ENCODE data around the gene PDE3A. TPM values are rescaled to one million over a fixed set of nuclear protein-coding genes. Genes with fewer than 3 reads are reported as not detected.

PDE3A gene
- total and polyA plus RNA-seq, 2 experiments from 2014 or later: 11.1 to 61.6 TPM

- 98% methylated on average over 10 of the region's 10 CpGs for WGBS (ENCODE audit: low lambda C conversion rate, missing lambda C conversion rate)
- H4K20me1 ChIP-seq (ENCODE audit: insufficient read depth, poor library complexity, severe bottlenecking): no peaks in the 10 kb centered on the region
- no peaks in the 10 kb centered on the region for H3K27me3 ChIP-seq
- no peaks in the 10 kb centered on the region for H3K9me2 ChIP-seq (replicated peaks; ENCODE audit: insufficient read depth)
- no peaks in the 10 kb centered on the region for H3K36me3 ChIP-seq (replicated peaks; ENCODE audit: insufficient read depth, low read depth)
- no peaks in the 10 kb centered on the region for H3K4me1 ChIP-seq (ENCODE audit: insufficient read depth)
- peaks cover 11% of the 10 kb centered on the region for H3K79me2 ChIP-seq
- H3K4me3 ChIP-seq: no peak overlapping the region
- H3K27ac ChIP-seq: no peak overlapping the region
- H3K9me3 ChIP-seq (ENCODE audit: low read depth): no peaks in the 10 kb centered on the region
- no peak overlapping the region for H2AFZ ChIP-seq
- no peak for DNase-seq (ENCODE audit: low spot score)
- no peak for TF ChIP-seq EZH2phosphoT487 (IDR thresholded peaks at IDR 0.05; ENCODE audit: low read depth, severe bottlenecking, unreplicated experiment)
- TF ChIP-seq, protein P1, sequence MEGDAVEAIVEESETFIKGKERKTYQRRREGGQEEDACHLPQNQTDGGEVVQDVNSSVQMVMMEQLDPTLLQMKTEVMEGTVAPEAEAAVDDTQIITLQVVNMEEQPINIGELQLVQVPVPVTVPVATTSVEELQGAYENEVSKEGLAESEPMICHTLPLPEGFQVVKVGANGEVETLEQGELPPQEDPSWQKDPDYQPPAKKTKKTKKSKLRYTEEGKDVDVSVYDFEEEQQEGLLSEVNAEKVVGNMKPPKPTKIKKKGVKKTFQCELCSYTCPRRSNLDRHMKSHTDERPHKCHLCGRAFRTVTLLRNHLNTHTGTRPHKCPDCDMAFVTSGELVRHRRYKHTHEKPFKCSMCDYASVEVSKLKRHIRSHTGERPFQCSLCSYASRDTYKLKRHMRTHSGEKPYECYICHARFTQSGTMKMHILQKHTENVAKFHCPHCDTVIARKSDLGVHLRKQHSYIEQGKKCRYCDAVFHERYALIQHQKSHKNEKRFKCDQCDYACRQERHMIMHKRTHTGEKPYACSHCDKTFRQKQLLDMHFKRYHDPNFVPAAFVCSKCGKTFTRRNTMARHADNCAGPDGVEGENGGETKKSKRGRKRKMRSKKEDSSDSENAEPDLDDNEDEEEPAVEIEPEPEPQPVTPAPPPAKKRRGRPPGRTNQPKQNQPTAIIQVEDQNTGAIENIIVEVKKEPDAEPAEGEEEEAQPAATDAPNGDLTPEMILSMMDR (IDR thresholded peaks at IDR 0.05; ENCODE audit: poor library complexity): no peak
- TF ChIP-seq EZH2 (IDR thresholded peaks at IDR 0.05; ENCODE audit: borderline replicate concordance): no peak
- no peak overlapping the region for H3K4me2 ChIP-seq
Observed at GRCh38 chr12:20555015-20555414, 186.7 kb downstream of the PDE3A start.

- H3K27me3 ChIP-seq: no peaks in the 10 kb centered on the region
- no peaks in the 10 kb centered on the region for H3K9me2 ChIP-seq (replicated peaks; ENCODE audit: insufficient read depth)
- TF ChIP-seq, protein P1 (IDR thresholded peaks at IDR 0.05; ENCODE audit: poor library complexity): no peak
- TF ChIP-seq EZH2phosphoT487 (IDR thresholded peaks at IDR 0.05; ENCODE audit: low read depth, severe bottlenecking, unreplicated experiment): no peak
- no peak for TF ChIP-seq EZH2 (IDR thresholded peaks at IDR 0.05; ENCODE audit: borderline replicate concordance)
- H3K4me2 ChIP-seq: no peak overlapping the region
- no peak overlapping the region for H3K4me3 ChIP-seq
- H2AFZ ChIP-seq: no peak overlapping the region
- no peak for DNase-seq (ENCODE audit: low spot score)
- no peaks in the 10 kb centered on the region for H3K4me1 ChIP-seq (ENCODE audit: insufficient read depth)
- H4K20me1 ChIP-seq (ENCODE audit: insufficient read depth, poor library complexity, severe bottlenecking): no peaks in the 10 kb centered on the region
- no peaks in the 10 kb centered on the region for H3K36me3 ChIP-seq (replicated peaks; ENCODE audit: insufficient read depth, low read depth)
- peaks cover 6% of the 10 kb centered on the region for H3K79me2 ChIP-seq
- no peaks in the 10 kb centered on the region for H3K9me3 ChIP-seq (ENCODE audit: low read depth)
- H3K27ac ChIP-seq: no peak overlapping the region
- WGBS (ENCODE audit: low lambda C conversion rate, missing lambda C conversion rate): 88% methylated on average over 3 of the region's 3 CpGs
Observed at GRCh38 chr12:20555771-20556170, 187.4 kb downstream of the PDE3A start.

- Histone ChIP-seq H3K79me2 (peaks cover 6% of the 10 kb centered on the region), H4K20me1 (ENCODE audit: insufficient read depth, poor library complexity, severe bottlenecking) (no peaks in the 10 kb centered on the region), H3K9me3 (ENCODE audit: low read depth) (no peaks in the 10 kb centered on the region), H3K36me3 (replicated peaks; ENCODE audit: insufficient read depth, low read depth) (no peaks in the 10 kb centered on the region), H3K4me2 (no peak overlapping the region), H2AFZ (no peak overlapping the region), H3K27ac (no peak overlapping the region), H3K9me2 (replicated peaks; ENCODE audit: insufficient read depth) (no peaks in the 10 kb centered on the region), H3K27me3 (no peaks in the 10 kb centered on the region), H3K4me1 (ENCODE audit: insufficient read depth) (no peaks in the 10 kb centered on the region), H3K4me3 (no peak overlapping the region)
- TF ChIP-seq, protein P1 (IDR thresholded peaks at IDR 0.05; ENCODE audit: poor library complexity): no peak
- TF ChIP-seq EZH2 (IDR thresholded peaks at IDR 0.05; ENCODE audit: borderline replicate concordance) (no peak), EZH2phosphoT487 (IDR thresholded peaks at IDR 0.05; ENCODE audit: low read depth, severe bottlenecking, unreplicated experiment) (no peak)
- DNase-seq (ENCODE audit: low spot score): no peak
- 63% methylated on average over 1 of the region's 1 CpG for WGBS (ENCODE audit: low lambda C conversion rate, missing lambda C conversion rate)
Observed at GRCh38 chr12:20557096-20557495, 188.8 kb downstream of the PDE3A start.

DNA sequence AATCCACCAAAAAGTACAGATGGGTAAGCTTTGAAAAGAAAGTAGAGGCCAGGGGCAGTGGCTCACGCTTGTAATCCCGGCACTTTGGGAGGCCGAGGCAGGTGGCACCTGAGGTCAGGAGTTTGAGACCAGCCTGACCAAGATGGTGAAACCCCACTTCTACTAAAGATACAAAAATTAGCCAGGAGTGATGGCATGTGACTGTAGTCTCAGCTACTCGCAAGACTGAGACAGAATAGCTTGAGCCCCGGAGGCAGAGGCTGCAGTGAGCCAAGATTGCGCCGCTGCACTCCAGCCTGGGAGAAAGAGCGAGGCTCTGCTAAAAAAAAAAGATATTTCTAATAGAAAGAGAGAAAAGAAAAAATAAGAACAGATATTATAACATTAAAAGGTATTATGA, 192.6 kb downstream of the PDE3A start:
- Histone ChIP-seq H3K4me3 (no peak overlapping the region), H3K36me3 (replicated peaks; ENCODE audit: insufficient read depth, low read depth) (no peaks in the 10 kb centered on the region), H4K20me1 (ENCODE audit: insufficient read depth, poor library complexity, severe bottlenecking) (no peaks in the 10 kb centered on the region), H3K27ac (no peak overlapping the region), H3K4me2 (no peak overlapping the region), H3K27me3 (no peaks in the 10 kb centered on the region), H3K9me2 (replicated peaks; ENCODE audit: insufficient read depth) (no peaks in the 10 kb centered on the region), H3K4me1 (ENCODE audit: insufficient read depth) (no peaks in the 10 kb centered on the region), H3K9me3 (ENCODE audit: low read depth) (no peaks in the 10 kb centered on the region), H3K79me2 (peaks cover 6% of the 10 kb centered on the region), H2AFZ (no peak overlapping the region)
- no peak for TF ChIP-seq EZH2 (IDR thresholded peaks at IDR 0.05; ENCODE audit: borderline replicate concordance)
- TF ChIP-seq EZH2phosphoT487 (IDR thresholded peaks at IDR 0.05; ENCODE audit: low read depth, severe bottlenecking, unreplicated experiment): no peak
- TF ChIP-seq, protein P1 (IDR thresholded peaks at IDR 0.05; ENCODE audit: poor library complexity): no peak
- WGBS (ENCODE audit: low lambda C conversion rate, missing lambda C conversion rate): 94% methylated on average over 8 of the region's 8 CpGs
- no peak for DNase-seq (ENCODE audit: low spot score)

Data from hepatocyte (in vitro differentiated cells).